Measurements from ENCODE around the gene IL23A.
A peak's percentile ranks its signal among the peaks of the same experiment; 100 is the strongest.
"Not testable (repeated sequence)": the region's sequence is repeated elsewhere in the genome, so short reads cannot be mapped to it uniquely, and the experiment has no call there.

Gene IL23A

DNA sequence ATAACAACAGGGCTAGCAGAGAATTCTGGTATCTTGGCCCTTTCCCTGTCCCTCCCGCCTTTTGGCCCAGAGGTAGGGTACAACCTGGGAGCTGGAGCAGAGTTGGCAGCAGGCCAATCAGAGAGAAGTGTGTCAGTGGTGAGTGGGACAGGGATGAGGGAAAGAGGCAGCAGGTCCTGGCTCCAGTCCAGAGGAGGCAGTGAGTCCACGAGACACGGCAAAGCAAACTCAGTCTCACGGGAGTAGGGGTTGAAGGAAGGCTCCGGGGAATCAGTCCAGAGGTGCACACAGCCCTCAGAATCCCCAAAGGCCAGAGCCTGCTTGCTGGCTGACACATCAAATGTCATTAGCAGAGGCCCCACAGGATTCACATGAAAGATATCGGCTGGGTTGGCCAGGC is 12.2 kb upstream of the IL23A start:
- DNase-seq = no peak

DNA sequence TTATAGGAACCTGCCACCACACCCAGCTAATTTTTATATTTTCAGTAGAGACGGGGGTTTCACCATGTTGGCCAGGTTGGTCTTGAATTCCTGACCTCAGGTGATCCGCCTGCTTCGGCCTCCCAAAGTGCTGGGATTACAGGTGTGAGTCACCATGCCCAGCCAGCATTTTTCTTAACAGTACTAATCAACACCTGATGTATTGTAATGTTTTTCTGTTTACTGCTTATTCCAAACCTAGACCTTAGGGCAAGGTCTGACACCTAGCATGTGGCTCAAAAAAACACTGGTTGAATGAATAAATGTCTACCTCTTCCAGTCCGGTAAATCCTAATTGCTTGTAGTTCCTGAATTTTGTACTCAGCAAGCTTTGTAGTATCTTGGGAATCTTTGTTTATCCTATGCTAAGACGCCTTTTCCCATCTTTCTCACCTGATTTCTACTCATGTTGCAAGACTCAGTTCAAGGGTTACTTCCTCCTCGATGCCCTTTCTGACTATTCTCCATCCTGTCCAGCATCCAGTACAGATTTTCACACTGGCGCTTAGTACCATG is 7.7 kb upstream of the IL23A start:
- no peak for DNase-seq

DNA sequence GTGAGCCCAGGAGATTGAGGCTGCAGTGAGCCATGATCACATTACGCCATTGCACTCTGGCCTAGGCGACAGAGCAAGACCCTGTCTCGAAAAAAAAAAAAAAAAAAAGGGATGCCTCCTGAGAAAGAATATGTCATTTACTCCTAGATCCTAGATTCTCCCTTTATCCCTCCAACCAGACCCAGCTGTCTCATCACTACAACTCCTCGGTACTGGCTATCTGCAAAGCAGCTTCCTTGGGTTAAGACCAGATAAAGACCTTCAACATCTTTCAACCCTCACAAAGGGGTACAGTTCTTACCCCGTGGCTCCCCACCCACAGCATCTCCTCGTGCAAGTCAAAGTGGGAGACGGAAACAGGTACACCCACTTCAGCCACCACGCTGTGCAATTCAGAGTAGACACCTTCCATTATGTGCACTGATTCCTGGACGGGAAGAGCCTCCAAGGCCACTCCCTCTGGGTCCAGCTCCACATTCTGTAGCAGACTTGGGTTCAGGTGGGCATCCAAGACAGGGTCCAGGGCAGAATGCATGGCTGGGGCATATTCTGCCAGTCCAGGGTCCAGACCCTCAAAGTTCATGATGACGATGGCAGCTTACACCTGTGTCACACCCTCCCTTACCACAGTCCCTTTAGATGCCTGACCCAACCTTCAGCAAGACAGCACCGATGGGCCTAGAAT is 6.0 kb upstream of the IL23A start:
- DNase-seq = no peak

DNA sequence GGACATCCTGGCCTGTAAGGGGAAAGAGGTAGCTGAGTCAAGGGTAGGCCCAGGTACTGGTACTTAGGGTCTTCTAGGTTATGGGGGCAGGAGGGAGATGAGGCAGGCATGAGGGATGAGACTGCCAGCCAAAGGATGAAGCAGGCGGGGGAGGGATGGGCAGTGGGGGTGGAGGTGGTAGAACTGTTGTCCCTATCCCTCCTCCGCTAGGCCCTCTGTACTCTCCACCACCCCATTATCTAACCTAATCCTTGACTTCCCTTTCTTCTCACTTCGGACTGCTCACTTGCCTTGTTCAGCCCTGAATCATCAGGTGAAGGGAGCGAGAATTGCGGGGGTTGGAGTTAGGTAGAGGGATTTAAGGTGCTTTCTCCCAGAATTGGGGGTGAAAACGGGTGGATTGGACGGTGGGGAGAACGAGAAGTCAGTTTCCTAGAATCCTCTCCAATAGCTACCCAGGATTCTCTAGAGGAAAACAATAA is 5.4 kb upstream of the IL23A start:
- no peak for DNase-seq

DNA sequence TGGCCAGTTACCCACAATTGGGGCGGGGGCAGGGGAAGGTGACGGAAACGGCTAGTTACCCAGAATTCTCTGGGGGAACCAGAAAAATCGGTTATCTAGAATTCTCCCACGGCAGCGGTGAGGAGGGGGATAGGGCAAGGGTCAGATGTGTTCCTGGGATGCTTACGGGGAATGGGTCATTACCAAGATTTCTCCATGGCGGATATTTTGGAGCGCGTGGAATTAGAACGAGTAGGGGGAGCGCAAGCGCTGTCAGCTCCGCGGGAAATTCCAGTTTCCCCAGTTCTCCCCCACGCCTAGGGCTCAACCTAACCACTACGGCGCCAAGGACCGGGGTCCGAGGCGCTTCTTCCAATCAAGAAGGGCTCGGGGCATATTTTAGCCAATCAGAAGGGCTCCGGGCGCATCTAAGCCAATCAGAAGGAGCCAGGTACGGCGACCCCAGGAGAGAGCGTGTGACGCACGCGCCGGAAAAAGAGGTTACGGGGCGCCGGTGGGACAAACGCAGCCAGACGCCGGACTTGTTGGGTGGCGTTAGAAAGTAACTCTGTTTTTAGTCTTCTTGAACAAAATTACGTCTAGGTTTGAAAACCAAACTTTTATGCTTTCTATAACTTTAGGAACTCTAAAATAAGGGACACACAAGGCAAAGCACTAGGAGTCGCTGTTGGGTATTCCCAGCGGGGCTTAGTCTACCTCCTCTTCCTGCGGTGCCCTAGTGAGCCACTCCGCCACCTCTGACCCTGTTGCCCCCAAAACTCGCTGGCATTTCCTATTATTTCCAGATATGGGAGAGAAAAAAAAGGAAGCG is 4.8 kb upstream of the IL23A start, which contains the start of gene PAN2:
TSS of gene PAN2 (minus strand) at position 322 of the 811 bp plus-strand sequence. CDS start 906 bp downstream, outside the sequence.
- DNase-seq = peak; percentile 97

DNA sequence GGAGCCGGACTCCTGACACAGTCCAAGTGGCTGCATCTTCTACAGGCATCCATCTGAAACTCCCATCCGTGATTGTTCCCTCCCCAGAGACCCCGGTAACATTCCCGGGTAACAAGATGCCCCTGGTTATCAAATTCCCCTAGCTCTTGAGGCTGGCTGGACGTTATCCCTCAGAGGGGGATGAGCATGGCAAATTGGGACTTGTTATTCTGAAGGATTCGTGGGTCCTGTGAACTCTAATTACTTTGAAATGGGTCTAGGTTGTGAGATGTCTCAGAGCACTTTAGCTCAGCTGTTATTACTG is 4.2 kb upstream of the IL23A start:
- no peak for DNase-seq

DNA sequence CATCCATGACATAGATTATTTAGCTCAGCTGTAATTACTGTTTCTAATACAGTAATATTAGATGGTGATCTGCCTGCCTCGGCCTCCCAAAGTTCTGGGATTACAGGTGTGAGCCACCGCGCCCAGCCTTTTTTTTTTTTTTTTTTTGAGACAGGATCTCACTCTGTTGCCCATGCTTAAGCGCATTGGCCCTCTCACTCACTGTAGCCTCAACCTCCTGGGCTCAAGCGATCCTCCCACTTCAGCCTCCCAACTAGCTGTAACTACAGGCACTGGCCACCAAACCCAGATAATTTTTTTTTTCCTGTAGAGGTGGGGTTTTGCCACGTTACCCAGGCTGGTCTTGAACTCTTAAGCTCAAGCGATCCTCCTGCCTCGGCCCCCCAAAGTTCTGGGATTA is 3.2 kb upstream of the IL23A start:
- not testable (repeated sequence) for DNase-seq

DNA sequence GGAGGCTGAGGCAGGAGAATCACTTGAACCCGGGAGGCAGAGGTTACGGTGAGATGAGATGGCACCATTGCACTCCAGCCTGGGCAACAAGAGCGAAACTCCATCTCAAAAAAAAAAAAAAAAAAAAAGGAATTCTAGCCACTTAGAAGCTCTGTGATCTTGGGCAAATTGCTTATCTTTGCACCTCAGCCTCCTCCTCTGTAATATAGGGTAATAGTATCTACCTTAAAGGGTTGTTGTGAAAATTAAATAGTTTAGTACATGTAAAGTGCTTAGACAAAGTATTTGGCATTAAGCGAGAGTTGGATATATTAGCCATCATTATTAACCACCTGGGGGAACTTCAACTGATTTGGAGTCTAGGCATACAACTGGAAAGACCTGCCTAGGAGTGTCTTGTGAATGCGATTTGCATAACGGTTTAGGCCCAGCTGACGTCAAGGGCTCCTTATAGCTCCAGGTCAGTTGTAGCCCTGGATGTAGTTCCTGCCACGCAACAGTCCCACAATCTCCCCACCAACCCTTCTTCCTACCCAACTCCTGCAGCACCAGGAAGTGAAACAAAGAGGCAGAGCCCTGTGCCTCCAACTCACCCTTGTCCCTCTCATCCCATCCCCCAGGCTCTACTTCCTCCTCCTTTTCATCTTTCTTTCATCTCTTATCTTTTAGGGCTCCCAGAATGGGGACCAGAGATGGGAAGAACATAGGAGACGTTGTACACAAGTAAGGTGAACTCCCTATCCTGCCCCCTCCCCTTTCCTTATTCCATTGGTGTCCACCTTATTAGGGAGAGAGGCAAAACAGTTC is 2.1 kb upstream of the IL23A start:
- DNase-seq = peak; percentile 12

DNA sequence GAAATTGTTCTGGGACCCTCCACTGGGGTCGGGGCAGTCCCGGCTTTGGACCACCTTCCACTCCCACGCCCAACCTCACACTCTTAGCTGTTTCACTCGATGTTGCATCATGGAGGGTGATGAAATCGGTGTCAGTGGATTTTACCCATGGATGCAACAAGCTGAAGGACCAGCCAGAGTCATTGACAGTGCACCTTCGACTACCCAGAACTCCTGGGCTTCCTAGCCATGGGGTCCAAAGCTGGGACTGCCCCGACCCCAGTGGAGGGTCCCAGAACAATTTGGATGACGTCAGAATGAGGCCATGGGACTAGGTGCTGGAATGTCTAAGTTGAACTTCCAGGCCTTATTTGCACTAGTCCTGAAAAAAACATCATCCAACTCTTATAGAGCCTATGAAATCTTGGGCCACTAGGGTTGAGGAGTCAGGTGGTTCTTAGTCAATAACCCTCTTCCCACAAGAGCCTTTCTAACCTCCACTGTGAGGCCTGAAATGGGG is 882 bp upstream of the IL23A start:
- no peak for DNase-seq

DNA sequence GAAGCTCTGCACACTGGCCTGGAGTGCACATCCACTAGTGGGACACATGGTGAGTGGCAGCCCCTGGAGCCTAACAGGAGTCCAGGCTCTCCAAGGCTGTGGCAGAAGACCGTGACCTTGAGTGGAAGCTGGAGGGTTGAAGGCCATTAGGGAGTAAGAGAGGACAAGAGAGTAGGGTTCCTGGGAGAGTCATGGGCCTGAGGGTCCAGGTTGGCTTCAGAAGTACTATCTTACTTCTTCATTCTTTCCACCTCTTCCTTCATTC is 406 bp downstream of the IL23A start:
- DNase-seq = no peak

DNA sequence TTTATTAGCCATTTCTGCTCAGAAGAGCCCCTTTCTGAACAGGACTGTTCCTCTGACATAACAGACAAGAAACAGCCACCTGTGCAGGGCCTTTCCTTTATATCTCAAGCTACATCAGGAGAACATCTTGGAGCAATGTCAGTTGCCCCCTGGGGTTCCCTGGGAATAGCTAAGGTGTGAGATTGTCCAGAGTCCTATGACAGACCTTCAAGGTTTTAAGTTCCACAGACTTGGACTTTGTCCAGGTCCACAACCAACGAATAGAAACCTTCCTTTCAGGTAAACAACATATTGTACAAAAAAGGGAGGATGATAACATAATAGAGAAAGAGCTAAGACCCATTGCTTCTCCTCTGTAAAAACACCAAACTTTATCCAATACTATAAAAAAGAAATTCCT is 2.9 kb downstream of the IL23A start:
- DNase-seq = no peak

DNA sequence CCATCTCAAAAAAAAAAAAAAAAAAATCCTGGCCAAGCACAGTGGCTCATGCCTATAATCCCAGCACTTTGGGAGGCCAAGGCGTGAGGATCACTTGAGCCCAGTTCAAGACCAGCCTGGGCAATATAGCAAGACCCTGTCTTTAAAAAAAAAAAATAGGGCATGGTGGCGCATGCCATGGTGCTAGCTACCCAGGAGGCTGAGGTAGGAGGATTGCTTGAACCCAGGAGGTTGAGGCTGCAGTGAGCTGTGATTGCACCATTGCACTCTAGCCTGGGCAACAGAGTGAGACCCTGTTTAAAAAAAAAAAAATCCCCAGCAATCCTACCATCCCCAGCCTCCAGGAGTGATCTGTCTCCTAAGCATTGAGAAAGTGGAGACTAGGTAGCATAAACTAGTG is 3.6 kb downstream of the IL23A start:
- DNase-seq = not testable (repeated sequence)

DNA sequence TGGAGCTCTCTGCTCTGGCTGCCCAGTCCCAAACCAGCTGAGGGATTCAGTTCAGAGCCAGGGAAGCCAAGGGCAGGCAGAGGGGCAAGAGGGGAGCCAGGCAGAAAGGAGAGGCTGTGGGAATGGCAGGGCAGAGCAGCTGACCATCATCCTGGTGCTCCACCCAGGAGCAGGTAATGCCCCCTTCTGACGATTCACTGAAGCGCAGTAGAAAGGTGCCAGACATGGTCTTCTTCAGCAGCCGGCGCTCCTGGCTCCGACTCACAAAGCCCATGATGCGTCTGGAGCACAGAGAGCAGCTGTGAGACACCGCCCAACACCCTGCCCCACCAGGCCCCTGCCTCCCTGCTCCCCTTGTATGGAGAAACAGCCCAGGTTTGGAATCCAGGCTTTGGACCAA is 8.0 kb downstream of the IL23A start:
- peak; percentile 10 for DNase-seq

DNA sequence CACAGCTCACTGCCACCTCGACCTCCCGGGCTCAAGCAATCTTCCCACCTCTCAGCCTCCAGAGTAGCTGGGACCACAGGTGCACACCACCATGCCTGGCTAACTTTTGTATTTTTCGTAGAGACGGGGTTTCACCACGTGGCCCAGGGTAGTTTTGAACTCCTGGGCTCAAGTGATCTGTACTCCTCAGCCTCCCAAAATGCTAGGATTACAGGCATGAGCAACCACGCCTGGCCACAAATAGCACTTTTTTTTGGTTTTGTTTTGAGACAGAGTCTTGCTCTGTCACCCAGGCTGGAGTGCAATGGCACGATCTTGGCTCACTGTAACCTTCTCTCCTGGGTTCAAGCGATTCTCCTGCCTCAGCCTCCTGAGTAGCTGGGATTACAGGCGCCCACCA is 8.6 kb downstream of the IL23A start:
- DNase-seq = not testable (repeated sequence)

DNA sequence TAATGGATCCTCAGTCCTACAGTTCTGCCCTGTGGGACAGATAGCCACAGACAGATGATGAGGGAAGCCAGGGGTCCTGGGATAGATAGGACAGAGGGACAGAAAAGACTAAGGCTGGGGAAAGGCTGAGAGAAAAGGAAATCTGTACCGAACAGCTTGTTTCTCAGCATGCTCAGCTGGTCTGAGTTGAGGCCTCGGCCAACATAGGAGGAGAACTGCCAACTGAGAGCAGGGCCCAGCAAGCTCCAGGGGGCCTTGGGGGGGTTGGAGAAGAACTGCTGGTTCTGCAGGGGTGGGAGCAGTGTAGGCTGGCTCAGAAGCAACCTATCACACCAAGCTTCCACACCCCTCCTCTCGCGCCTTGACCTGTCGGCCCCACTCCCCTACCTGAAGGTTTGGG is 10.1 kb downstream of the IL23A start:
- no peak for DNase-seq

DNA sequence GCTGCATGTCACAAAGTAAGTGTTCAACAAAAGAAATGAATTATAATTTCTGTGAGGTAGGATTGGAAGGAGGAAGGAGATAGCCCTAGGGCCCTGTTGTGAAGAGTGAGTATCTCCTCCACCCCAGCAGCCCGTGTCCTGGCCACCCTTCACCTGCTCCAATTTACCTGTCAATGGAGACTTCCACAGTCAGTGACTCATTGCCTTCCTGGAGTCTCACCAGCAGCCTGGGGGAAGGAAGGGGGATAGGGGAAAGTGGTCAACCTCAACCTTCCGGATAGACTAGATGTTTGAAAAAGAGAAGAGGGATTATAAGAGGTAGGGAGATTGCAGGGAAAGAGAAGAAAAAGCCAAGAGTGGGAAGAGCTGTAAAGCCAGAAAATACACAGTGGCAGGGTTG is 12.0 kb downstream of the IL23A start:
- DNase-seq = no peak

DNA sequence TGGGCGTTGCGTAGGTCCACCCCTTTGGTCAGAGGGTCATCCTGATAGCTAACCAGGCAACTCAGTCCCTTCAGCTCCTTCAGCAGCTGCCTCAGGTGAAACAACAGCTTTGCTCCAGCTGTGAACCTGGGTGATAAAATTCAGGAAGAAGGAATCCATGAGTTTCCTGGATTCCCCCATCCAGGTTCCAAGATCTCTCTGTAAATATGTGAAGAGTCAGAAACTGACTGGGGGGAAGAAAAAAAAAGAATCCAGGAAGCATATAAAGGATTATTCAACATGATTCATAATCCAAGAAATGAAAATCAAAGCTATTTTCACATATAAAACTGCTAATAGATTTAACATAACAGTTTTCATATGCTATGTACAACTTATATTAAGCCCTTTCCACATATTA is 12.6 kb downstream of the IL23A start:
- no peak for DNase-seq

DNA sequence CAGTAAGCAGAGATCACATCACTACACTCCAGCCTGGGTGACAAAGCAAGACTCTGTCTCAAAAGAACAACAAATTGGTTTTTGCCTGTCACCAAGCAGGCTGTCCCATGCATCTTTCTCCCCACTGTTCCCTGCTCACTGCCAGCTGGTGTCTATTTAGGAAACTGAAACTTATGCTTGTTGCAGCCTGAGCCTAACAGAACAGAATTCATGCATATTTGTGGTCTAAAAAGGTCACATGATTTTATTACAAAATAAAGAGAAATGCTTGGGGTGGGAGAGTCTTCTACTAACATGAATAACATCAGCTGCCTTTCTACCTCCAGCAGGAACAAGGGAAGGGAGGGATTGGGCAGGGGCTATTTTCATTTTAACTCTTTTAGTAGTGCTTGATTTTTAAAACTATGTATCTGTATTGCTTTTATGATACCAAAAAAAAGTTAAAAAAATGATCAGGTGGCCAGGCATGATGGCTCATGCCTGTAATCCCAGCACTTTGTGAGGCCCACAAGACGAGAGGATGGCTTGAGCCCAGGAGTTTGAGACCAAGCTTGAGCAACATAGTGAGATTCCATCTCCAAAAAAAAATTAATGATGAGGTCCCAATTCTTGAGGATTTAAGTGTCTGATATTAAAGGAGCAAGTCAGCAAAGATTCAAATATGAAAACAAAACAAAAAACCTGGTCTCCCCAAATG is 20.3 kb downstream of the IL23A start:
- peak; percentile 15 for DNase-seq

DNA sequence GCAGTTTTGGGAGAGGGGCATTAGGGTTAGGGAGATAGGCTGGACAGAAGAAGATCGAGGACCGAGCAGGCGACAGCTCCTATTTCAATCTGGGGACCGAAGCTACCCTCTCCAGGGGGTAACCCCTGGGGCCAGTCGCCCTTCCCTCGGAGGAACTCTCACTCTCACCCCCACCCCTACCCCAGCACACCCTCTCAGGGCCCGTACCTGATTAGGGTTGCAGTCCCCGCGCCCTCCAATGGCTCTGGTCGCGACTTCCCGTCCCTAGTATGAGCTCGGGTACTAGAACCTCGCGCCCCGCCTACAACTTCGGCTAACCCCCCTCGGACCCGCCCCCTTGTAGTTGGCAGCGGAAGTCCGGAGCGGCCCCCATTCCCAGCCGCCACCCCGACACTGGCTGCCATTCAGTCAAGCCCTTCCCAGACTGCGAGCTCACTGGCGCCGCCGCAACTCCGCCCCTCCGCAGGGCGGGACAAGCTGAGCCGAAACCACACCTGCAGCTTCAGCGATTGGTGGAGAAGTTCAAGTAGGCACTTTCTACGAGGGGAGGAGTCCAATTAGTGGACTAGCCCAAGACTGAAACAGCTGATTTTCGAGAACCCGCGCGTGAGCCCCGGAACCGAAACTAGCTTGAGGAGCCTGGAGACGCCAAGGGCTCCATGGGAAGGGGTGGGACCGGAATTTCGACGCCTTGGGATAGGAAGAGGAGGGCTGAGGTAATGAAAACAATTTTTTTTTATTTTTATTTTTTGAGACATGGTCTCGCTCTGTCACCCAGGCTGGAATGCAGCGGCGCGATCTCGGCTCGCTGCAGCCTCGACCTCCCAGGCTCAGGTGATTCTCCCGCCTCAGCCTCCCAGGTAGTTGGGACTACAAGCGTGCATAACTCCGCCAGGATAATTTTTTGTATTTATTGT is 21.4 kb downstream of the IL23A start, which contains the start of gene STAT2:
TSS of gene STAT2 (minus strand) at position 257 of the 917 bp plus-strand sequence. CDS start 3,536 bp downstream, outside the sequence.
- peak; percentile 100 for DNase-seq

DNA sequence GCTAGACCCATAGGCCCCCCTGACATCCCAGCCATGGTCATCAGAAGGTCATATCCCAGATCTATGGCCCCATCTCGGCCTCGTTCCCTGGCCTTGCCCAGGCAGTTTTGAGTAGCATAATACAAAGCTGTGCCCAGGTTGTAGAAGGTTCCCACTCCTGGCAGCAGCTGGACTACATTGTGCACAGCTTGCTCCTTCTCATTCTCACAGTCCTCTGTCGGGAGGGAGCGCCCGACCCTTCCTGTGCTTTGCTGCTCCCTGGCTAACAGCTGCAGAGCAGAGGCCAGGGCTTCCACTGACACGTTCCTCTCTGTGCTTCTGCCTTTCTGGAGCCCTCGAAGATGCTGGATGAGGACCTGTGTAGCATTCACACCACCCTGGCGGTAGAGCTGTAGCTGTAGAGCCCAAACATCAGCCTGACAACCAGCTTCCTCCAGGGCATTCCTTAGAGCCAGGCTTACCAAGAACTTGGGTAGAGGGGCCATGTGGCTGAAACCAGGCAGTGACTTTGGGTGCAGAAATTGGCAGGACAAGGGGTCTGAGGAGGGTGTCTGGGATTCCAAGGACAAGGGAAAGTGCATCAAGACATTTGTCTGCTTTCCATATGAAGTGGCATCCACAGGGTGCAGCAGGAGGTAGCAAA is 22.9 kb downstream of the IL23A start:
- no peak for DNase-seq

Measured in CD4-positive, alpha-beta T cell treated with Interleukin-21 for 1 hour (primary cell).